Measurements from ENCODE around the gene SLC26A11. TPM values are rescaled to one million over a fixed set of nuclear protein-coding genes. Genes with fewer than 3 reads are reported as not detected.

Gene SLC26A11
- total and polyA plus RNA-seq, 2 of the 13 experiments (the other 11 are each of a cell fraction or from before 2014, with no cell fraction given) = 8.7 to 13.2 TPM

DNA sequence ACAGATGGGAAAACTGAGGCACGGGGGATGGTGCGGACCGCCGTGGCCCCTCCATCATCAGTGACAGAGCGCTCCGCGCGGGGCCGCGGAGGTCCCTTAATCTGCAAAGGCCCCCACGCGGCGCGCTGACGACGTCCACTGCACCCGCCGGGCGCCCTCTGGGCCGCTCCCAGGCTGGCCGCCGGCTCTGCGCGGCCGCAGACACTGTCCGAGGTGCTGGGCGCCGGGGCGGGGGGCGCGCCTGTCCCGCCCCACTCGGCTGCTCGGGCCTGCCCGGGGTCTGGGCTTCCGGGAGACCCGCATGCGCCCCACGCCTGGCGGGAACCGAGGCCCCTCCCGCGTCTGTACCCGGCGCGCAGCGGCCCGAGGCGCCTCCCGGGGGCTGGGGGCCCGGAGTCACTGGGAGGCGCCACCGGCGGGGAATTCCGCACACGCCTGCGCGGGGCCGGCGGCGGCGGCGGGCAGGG, 39.9 kb downstream of the SLC26A11 start (continued):
- TF ChIP-seq IRX3 (CRISPR knock-in tag; IDR thresholded peaks at IDR 0.05; ENCODE audit: borderline replicate concordance, low read depth) (no peak), ZSCAN21 (CRISPR knock-in tag; IDR thresholded peaks at IDR 0.05; ENCODE audit: borderline replicate concordance) (no peak), MBD4 (IDR thresholded peaks at IDR 0.05; ENCODE audit: borderline replicate concordance, low read length) (no peak), ZNF615 (CRISPR knock-in tag; IDR thresholded peaks at IDR 0.05; ENCODE audit: borderline replicate concordance) (no peak), RNF2 (conservative IDR thresholded peaks at IDR 0.05; ENCODE audit: low read depth) (peak; percentile 81), ZNF513 (CRISPR knock-in tag; conservative IDR thresholded peaks at IDR 0.05) (no peak), PBX3 (CRISPR knock-in tag; IDR thresholded peaks at IDR 0.05; ENCODE audit: borderline replicate concordance) (no peak), WIZ (CRISPR knock-in tag; IDR thresholded peaks at IDR 0.05) (no peak), HNF4A (CRISPR knock-in tag; IDR thresholded peaks at IDR 0.05) (no peak), ZNF550 (CRISPR knock-in tag; IDR thresholded peaks at IDR 0.05; ENCODE audit: borderline replicate concordance) (no peak), ZNF451 (CRISPR knock-in tag; IDR thresholded peaks at IDR 0.05) (peak; percentile 34; the same call in 1 of the 2 replicates), NFIC (IDR thresholded peaks at IDR 0.05; ENCODE audit: low read length) (no peak), ZMYM2 (CRISPR knock-in tag; IDR thresholded peaks at IDR 0.05) (no peak)
- TF ChIP-seq, protein P1, sequence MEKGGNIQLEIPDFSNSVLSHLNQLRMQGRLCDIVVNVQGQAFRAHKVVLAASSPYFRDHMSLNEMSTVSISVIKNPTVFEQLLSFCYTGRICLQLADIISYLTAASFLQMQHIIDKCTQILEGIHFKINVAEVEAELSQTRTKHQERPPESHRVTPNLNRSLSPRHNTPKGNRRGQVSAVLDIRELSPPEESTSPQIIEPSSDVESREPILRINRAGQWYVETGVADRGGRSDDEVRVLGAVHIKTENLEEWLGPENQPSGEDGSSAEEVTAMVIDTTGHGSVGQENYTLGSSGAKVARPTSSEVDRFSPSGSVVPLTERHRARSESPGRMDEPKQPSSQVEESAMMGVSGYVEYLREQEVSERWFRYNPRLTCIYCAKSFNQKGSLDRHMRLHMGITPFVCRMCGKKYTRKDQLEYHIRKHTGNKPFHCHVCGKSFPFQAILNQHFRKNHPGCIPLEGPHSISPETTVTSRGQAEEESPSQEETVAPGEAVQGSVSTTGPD (CRISPR knock-in tag; IDR thresholded peaks at IDR 0.05) = no peak
- TF ChIP-seq, protein P2, sequence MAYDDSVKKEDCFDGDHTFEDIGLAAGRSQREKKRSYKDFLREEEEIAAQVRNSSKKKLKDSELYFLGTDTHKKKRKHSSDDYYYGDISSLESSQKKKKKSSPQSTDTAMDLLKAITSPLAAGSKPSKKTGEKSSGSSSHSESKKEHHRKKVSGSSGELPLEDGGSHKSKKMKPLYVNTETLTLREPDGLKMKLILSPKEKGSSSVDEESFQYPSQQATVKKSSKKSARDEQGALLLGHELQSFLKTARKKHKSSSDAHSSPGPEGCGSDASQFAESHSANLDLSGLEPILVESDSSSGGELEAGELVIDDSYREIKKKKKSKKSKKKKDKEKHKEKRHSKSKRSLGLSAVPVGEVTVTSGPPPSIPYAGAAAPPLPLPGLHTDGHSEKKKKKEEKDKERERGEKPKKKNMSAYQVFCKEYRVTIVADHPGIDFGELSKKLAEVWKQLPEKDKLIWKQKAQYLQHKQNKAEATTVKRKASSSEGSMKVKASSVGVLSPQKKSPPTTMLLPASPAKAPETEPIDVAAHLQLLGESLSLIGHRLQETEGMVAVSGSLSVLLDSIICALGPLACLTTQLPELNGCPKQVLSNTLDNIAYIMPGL (CRISPR knock-in tag; IDR thresholded peaks at IDR 0.05; ENCODE audit: borderline replicate concordance in 1 of 2, low read depth in 1 of 2) = peak in 1 of 2 experiments; percentile 22; a peak in 1 of 4 replicates
- TF ChIP-seq, protein P3, sequence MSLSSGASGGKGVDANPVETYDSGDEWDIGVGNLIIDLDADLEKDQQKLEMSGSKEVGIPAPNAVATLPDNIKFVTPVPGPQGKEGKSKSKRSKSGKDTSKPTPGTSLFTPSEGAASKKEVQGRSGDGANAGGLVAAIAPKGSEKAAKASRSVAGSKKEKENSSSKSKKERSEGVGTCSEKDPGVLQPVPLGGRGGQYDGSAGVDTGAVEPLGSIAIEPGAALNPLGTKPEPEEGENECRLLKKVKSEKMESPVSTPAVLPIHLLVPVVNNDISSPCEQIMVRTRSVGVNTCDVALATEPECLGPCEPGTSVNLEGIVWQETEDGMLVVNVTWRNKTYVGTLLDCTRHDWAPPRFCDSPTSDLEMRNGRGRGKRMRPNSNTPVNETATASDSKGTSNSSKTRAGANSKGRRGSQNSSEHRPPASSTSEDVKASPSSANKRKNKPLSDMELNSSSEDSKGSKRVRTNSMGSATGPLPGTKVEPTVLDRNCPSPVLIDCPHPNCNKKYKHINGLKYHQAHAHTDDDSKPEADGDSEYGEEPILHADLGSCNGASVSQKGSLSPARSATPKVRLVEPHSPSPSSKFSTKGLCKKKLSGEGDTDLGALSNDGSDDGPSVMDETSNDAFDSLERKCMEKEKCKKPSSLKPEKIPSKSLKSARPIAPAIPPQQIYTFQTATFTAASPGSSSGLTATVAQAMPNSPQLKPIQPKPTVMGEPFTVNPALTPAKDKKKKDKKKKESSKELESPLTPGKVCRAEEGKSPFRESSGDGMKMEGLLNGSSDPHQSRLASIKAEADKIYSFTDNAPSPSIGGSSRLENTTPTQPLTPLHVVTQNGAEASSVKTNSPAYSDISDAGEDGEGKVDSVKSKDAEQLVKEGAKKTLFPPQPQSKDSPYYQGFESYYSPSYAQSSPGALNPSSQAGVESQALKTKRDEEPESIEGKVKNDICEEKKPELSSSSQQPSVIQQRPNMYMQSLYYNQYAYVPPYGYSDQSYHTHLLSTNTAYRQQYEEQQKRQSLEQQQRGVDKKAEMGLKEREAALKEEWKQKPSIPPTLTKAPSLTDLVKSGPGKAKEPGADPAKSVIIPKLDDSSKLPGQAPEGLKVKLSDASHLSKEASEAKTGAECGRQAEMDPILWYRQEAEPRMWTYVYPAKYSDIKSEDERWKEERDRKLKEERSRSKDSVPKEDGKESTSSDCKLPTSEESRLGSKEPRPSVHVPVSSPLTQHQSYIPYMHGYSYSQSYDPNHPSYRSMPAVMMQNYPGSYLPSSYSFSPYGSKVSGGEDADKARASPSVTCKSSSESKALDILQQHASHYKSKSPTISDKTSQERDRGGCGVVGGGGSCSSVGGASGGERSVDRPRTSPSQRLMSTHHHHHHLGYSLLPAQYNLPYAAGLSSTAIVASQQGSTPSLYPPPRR (CRISPR knock-in tag; IDR thresholded peaks at IDR 0.05; ENCODE audit: borderline replicate concordance) = no peak
- TF ChIP-seq, protein P4, sequence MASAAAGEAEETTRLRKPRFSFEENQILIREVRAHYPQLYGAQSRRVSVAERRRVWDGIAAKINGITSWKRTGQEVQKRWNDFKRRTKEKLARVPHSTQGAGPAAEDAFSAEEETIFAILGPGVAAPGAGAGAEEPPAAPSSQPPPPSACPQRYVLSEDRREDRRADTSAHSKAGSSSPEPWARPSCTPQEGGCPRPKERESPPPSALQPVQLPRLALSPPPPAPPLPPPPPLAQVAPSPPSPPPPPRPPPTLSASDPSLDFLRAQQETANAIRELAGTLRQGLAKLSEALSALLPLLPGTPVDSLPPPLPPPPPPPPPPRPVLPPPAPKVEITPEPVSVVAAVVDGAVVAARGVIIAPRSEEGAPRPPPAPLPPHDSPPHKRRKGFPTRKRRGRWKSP (CRISPR knock-in tag; IDR thresholded peaks at IDR 0.05) = 0 out of 2 replicates have a peak, but pooled peaks have one; percentile 18

Measured in HepG2 (cell line).